HEK293T (cell line): ENCODE data around the gene MAGOH.

Experiments
- BHLHE40 ChIP-seq: fragments of 450-650 bp; IDR thresholded peaks from 2 replicates; pipeline ENCODE4 v1.6.1; 2016; ENCODE audit warnings: mild to moderate bottlenecking, moderate library complexity, borderline replicate concordance
- CTBP1 ChIP-seq: fragments of 450-650 bp; IDR thresholded peaks from 2 replicates; pipeline ENCODE4 v1.6.1; 2016; ENCODE audit warnings: borderline replicate concordance
- FOXM1 ChIP-seq: fragments of 450-650 bp; IDR thresholded peaks from 2 replicates; pipeline ENCODE4 v1.6.1; 2017; ENCODE audit warnings: mild to moderate bottlenecking, borderline replicate concordance
- SP1 ChIP-seq: fragments of 450-650 bp; IDR thresholded peaks from 2 replicates; pipeline ENCODE4 v1.6.1; 2017
- ZNF384 ChIP-seq: fragments of 450-650 bp; IDR thresholded peaks from 2 replicates; pipeline ENCODE4 v1.6.1; 2016

GRCh38 chr1:53197291-53198200 is 40.8 kb downstream of the MAGOH start:
- TF ChIP-seq FOXM1 (no peak), ZNF384 (no peak), SP1 (no peak), BHLHE40 (no peak), CTBP1 (no peak)
